GM19372 (cell line): ENCODE data around the gene ZNF566.

ENCODE experiments used
- ATAC-seq: cut with Tn5 transposase; IDR thresholded peaks from one replicate; pipeline ENCODE4 v1.9.1; 2021; ENCODE audit warnings: mild to moderate bottlenecking, low read depth, moderate library complexity; ENCODE audit not compliant: unreplicated experiment

The ZNF566 gene

GRCh38 chr19:36449059-36449670 is 40.2 kb downstream of the ZNF566 start:
- ATAC-seq, result no peak

DNA sequence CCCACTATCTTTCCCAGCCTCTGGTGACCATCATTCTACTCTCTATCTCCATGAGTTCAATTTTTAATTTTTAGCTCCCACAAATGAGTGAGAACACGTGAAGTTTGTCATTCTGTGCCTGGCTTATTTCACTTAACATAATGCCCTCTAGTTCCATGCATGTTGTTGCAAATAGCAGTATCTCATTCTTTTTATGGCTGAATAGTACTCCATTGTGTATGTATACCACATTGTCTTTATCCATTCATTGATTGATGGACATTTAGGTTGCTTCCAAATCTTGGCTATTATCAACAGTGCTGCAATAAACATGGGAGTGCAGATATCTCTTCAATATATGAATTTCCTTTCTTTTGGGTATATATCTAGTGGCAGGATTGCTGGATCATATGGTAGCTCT is 48.0 kb downstream of the ZNF566 start:
- ATAC-seq, result no peak

DNA sequence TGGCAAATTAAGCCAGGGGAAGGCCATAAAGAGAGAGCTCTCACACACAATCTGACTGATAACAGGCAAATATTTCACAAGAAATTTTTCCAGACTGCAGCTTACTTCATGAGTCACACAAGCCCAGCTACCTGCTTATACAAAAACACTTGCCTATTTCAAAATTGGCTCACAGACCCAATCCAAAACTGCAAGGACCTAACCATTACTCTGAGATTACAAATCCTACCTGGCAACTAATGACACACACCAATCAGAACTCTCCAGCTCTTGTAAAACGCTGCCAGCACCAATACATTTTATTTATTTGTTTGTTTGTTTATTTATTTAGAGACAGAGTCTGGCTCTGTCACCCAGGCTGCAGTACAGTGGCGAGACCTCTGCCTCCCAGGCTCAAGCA is 52.8 kb downstream of the ZNF566 start:
- ATAC-seq, result no peak

DNA sequence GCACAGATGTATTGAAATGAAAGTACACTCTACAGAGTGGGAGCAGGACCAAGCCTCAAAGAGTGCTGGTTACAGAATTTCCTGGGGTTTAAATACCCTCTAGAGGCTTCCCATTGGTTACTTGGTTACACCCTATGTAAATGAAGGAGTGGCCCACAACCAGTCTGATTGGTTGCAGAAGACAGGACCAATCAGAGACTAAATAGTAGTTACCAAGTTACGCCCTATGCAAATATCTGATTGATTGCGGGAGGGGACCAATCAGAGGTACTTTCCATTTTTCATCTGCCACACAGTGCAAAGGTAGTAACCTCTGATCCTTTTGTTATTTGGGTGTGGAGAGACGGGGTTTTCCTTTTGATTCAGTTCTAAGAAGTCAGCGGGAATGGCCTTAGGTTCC is 65.4 kb downstream of the ZNF566 start:
- ATAC-seq, result no peak

DNA sequence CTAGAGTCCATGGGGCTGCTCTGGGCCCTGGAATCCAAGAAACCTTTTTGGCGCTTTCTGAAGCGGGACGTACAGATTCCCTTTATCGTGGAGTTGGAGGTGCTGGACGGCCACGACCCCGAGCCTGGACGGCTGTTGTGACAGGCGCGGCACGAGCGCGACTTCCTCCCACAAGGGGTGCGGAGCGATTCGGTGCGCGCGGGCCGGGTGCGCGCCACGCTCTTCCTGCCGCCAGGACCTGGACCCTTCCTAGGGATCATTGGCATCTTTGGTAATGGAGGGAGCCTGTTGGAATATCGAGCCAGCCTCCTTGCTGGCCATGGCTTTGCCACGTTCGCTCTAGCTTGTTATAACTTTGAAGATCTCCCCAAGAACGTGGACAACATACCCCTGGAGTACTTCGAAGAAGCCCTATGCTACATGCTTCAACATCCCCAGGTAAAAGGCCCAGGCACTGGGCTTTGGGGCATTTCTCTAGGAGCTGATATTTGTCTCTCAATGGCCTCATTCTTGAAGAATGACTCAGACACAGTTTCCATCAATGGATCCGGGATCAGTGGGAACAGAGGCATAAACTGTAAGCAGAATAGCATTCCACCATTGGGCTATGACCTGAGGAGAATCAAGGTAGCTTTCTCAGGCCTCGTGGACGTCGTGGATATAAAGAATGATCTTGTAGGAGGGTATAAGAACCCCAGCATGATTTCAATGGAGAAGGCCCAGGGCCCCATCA is 67.4 kb downstream of the ZNF566 start:
- no peak for ATAC-seq

- ATAC-seq, result no peak
These were observed 68.2 kb downstream of the ZNF566 start for GRCh38 chr19:36420961-36421748.

DNA sequence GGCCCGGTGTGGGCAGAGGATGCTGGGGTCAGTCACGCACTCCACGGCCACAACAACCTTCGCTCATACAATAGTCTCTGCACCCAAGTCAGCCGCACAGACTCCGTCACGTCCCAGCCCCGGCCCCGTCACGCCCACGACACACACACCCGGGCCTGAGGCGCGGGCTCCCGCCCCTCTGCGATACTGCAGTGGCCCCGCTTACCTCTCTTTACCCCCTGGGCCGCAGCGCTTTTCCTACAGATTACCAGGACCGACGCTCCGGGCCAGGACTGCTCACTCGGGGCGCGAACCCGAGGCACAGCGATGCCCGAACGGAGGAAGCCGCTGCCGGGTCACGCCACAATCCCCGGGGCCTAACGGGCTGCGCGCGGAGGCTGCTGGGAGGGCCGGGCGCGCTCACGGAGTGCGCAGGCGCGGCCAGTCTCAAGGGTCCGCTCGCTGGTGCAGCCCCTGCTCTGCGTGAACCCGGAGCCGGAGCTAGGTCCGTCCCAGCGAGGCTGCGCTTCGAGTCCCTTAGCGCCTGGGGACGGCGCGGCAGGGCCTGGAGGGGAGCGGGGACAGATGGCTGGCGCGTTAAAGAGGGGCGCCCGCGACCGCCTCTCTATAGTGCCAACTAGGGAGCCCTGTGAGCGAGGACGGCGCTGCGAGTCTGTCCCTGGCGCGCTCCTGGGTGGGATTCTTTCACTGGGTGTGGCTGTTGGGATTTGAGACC is 70.9 kb downstream of the ZNF566 start, which contains the start of gene ZFP82:
Gene ZFP82, minus strand, starts transcription at position 358 of the 715 bp plus-strand sequence. CDS start 8,855 bp downstream, outside the sequence.
- peak; percentile 64 for ATAC-seq

DNA sequence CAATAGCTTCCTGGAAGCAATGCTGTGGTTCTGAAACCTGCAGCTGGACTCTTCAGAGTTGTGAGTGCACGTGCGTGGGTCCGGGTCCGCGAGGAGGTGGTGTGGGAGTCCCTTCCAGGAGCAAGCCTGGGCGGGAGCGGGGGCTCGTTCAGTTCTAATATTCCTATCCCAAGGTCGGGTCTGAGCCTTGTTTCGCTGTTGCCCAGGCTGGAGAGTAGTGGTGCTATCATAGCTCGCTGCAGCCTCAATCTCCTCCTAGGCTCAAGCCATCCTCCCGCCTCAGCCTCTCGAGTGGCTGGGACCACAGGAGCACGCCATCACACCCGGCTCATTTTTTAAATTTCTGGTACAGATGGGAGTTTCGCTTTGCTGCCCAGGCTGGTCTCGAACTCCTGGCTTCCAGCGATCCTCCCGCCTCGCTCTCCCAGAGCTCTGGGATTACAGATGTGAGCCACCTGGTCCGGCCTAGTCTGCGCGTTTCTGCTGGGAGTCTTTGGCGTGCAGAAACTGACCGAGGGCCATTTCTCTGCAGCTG is 71.5 kb downstream of the ZNF566 start:
- ATAC-seq, result no peak

DNA sequence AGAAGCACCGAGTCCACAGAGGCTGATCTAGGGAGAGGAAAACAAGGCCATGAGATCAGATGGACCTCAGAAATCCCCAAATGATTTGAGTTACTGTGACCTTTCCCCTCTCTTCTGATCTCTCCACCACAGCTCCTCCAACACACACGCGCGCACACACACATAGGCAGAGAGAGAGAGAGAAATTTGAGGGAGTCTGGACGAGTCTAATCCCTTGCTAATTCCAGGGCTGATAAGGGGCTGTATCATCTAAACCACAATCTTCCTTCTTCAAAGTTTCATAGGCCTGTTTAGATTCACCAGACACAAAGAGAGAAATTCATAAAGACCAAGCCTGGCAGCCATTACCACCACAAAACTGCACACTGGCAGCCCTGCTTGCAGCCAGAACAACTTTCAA is 79.5 kb downstream of the ZNF566 start:
- ATAC-seq, result no peak

DNA sequence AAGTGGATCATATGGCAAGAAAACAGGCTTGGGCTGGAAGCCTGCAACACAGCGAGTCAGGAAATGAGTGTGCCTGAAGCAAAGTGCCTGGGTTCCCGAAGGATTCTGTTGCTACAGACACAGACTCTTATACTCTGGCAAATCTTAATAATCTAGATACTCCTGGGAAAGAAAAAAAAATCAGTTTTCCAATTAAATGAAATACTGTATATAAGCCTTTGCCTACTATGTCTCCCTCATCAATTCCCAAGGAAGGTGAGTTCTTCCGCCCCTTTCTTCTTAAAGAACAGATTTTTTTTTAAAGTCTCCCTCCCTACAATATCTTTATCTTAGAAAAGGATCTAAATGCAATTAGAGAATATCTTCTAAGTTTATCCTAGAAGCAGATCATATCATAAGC is 81.3 kb downstream of the ZNF566 start:
- no peak for ATAC-seq

DNA sequence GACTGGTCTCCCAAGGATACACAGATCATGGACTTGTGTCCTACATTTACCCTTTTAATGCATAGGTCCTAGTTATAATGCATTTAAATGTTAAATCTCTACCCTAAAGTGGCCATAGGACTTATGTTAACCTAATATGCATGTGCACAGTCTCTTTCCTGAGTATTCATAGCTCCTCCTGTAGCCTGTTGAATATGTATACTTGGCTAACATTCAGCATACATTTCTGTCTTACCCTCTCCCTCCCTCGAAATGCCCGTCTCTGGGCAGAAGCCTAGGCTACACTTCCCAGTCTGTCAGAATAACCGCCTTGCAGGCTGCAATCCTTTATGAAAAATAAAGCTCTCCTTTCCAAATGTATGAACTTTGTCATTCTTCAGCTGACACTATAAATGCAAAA is 84.9 kb downstream of the ZNF566 start:
- no peak for ATAC-seq

DNA sequence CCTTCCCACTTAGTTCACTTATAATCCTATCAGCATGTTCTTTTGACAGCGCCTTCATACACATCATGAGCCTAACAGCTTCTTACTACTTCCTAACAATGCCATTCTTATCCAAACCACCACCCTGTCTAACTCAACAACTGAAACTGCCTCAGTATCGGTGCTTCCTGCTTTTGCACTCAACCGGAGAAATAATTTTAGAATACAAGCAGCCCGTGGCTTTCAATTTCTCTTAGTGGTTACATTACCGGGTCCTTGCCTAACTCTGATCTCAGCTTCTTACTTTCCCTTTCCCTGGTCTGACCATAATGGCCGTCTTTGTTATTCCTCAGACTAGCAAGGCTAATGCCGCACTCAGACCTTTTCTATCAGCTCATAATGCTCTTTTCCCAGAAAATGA is 87.9 kb downstream of the ZNF566 start:
- no peak for ATAC-seq

DNA sequence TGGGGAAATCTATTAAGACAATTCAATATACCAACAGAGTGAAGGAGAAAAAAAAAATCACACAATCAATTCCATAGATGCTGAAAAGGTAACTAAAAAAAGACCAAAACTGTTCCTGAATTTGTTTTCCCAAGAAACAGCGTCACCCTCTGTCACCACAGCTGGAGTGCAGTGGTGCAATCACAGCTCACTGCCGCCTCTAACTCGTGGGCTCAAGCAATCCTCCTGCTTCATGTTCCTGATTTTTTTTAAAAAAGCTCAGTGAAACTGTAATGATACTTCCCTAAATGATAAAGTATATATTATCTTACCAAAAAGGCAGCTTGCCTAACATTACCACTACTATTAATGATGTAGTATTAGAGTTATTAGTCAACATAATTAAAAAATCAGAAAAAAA is 90.8 kb downstream of the ZNF566 start:
- ATAC-seq, result no peak
